H9 (cell line): Measurements from ENCODE around the gene AMDHD1. TPM values are rescaled to one million over a fixed set of nuclear protein-coding genes. Genes with fewer than 3 reads are reported as not detected.

Experiments
- DNase-seq: peaks from one replicate; pipeline ENCODE4 v3.0.0-alpha.2; 2017
- H2AFZ ChIP-seq: one replicate; pipeline ENCODE4 v1.6.1; 2013; ENCODE audit warnings: mild to moderate bottlenecking, low read length, control low read depth, moderate library complexity
- H2AK5ac ChIP-seq: 2 replicates; pipeline ENCODE4 v1.6.1; 2013; ENCODE audit warnings: low read length, control low read depth, mixed read lengths; ENCODE audit not compliant: insufficient read length
- H2BK120ac ChIP-seq: one replicate; pipeline ENCODE4 v1.6.1; 2013; ENCODE audit warnings: low read depth, mild to moderate bottlenecking, low read length, control low read depth, inconsistent platforms; ENCODE audit not compliant: poor library complexity, severe bottlenecking
- H2BK12ac ChIP-seq: 2 replicates; pipeline ENCODE4 v1.6.1; 2013; ENCODE audit warnings: low read length, control low read depth, mixed read lengths, low read depth; ENCODE audit not compliant: insufficient read length
- H2BK15ac ChIP-seq: 2 replicates; pipeline ENCODE4 v1.6.1; 2013; ENCODE audit warnings: low read depth, low read length, control low read depth
- H2BK20ac ChIP-seq: one replicate; pipeline ENCODE4 v1.6.1; 2013; ENCODE audit warnings: low read depth, mild to moderate bottlenecking, low read length, control low read depth, inconsistent platforms; ENCODE audit not compliant: poor library complexity, severe bottlenecking
- H2BK5ac ChIP-seq: 2 replicates; pipeline ENCODE4 v1.6.1; 2013; ENCODE audit warnings: low read length, control low read depth, mixed read lengths; ENCODE audit not compliant: insufficient read length
- H3K14ac ChIP-seq: 2 replicates; pipeline ENCODE4 v1.6.1; 2013; ENCODE audit warnings: low read length, control low read depth; ENCODE audit not compliant: insufficient read depth
- H3K18ac ChIP-seq: 2 replicates; pipeline ENCODE4 v1.6.1; 2013; ENCODE audit warnings: low read depth, mild to moderate bottlenecking, mixed read lengths, low read length, control low read depth; ENCODE audit not compliant: insufficient read length
- H3K23ac ChIP-seq: 2 replicates; pipeline ENCODE4 v1.6.1; 2013; ENCODE audit warnings: low read length, control low read depth, mixed read lengths, low read depth; ENCODE audit not compliant: insufficient read length
- H3K23me2 ChIP-seq: 2 replicates; pipeline ENCODE4 v1.6.1; 2013; ENCODE audit warnings: low read depth, mild to moderate bottlenecking, mixed read lengths, low read length, control low read depth; ENCODE audit not compliant: insufficient read length, poor library complexity, severe bottlenecking
- H3K27ac ChIP-seq: 2 replicates; pipeline ENCODE4 v1.5.1; 2013; ENCODE audit warnings: low read length, control low read depth, mixed read lengths, low read depth; ENCODE audit not compliant: insufficient read length
- H3K27me3 ChIP-seq: 2 replicates; pipeline ENCODE4 v1.6.1; 2013; ENCODE audit warnings: low read length, control low read depth, inconsistent platforms; ENCODE audit not compliant: insufficient read depth
- H3K4ac ChIP-seq: 2 replicates; pipeline ENCODE4 v1.6.1; 2013; ENCODE audit warnings: low read depth, mild to moderate bottlenecking, control low read depth, inconsistent platforms, low read length, moderate library complexity
- H3K4me1 ChIP-seq: 2 replicates; pipeline ENCODE4 v1.6.1; 2013; ENCODE audit warnings: low read length, control low read depth, inconsistent platforms; ENCODE audit not compliant: insufficient read depth
- H3K4me2 ChIP-seq: 2 replicates; pipeline ENCODE4 v1.6.1; 2013; ENCODE audit warnings: low read length, control low read depth, mixed read lengths; ENCODE audit not compliant: insufficient read length, insufficient read depth
- H3K56ac ChIP-seq: 2 replicates; pipeline ENCODE4 v1.6.1; 2013; ENCODE audit warnings: low read depth, mild to moderate bottlenecking, mixed read lengths, low read length, control low read depth; ENCODE audit not compliant: insufficient read length
- H3K79me1 ChIP-seq: 2 replicates; pipeline ENCODE4 v1.6.1; 2013; ENCODE audit warnings: low read depth, mild to moderate bottlenecking, moderate library complexity, low read length, control low read depth, inconsistent platforms; ENCODE audit not compliant: insufficient read depth, poor library complexity, severe bottlenecking
- H3K79me2 ChIP-seq: 2 replicates; pipeline ENCODE4 v1.6.1; 2013; ENCODE audit warnings: low read length, control low read depth, inconsistent platforms; ENCODE audit not compliant: insufficient read depth
- H3K9ac ChIP-seq: 2 replicates; pipeline ENCODE4 v1.6.1; 2013; ENCODE audit warnings: low read length, control low read depth, mixed read lengths; ENCODE audit not compliant: insufficient read length; ENCODE audit errors: extremely low read depth
- H3K9me3 ChIP-seq: one replicate; pipeline ENCODE4 v1.6.1; 2013; ENCODE audit warnings: low read depth, low read length, inconsistent platforms; ENCODE audit not compliant: control insufficient read depth
- H3T11ph ChIP-seq: one replicate; pipeline ENCODE4 v1.6.1; 2013; ENCODE audit warnings: mild to moderate bottlenecking, low read length, control low read depth, inconsistent platforms
- H4K20me1 ChIP-seq: one replicate; pipeline ENCODE4 v1.6.1; 2013; ENCODE audit not compliant: control insufficient read depth, insufficient read length, insufficient read depth
- H4K5ac ChIP-seq: 2 replicates; pipeline ENCODE4 v1.6.1; 2013; ENCODE audit warnings: low read depth, mild to moderate bottlenecking, mixed read lengths, low read length, control low read depth; ENCODE audit not compliant: insufficient read length
- H4K8ac ChIP-seq: replicated peaks from 2 replicates; pipeline ENCODE4 v1.6.1; 2013; ENCODE audit warnings: low read length, control low read depth, mixed read lengths, low read depth; ENCODE audit not compliant: insufficient read length
- H4K91ac ChIP-seq: 2 replicates; pipeline ENCODE4 v1.6.1; 2013; ENCODE audit warnings: low read depth, mild to moderate bottlenecking, moderate library complexity, mixed read lengths, low read length, control low read depth; ENCODE audit not compliant: insufficient read length
- H3K27ac Mint-ChIP-seq, 3 experiments: 2 replicates in 2 of 3; 3 replicates in 1 of 3; pipeline ENCODE4 v1.8.0; 2020 to 2021; ENCODE audit warnings: mixed read lengths in 3 of 3, mild to moderate bottlenecking in 1 of 3, moderate library complexity in 1 of 3
- H3K27me3 Mint-ChIP-seq: 2 replicates; pipeline ENCODE4 v1.8.0; 2021; ENCODE audit warnings: low read depth, mild to moderate bottlenecking, moderate library complexity, mixed read lengths
- H3K36me3 Mint-ChIP-seq, 3 experiments: 2 replicates in 2 of 3; 3 replicates in 1 of 3; pipeline ENCODE4 v1.8.0; 2020 to 2021; ENCODE audit warnings: low read depth in 3 of 3, mixed read lengths in 3 of 3; ENCODE audit not compliant: insufficient read depth in 1 of 3
- H3K4me1 Mint-ChIP-seq, 2 experiments: 2 replicates each; pipeline ENCODE4 v1.8.0; 2020; ENCODE audit warnings: mixed read lengths in 2 of 2
- H3K4me3 Mint-ChIP-seq, 2 experiments: 2 replicates in 1 of 2; 3 replicates in 1 of 2; pipeline ENCODE4 v1.8.0; 2020 to 2021; ENCODE audit warnings: mild to moderate bottlenecking in 2 of 2, mixed read lengths in 2 of 2, moderate library complexity in 1 of 2
- H3K9me3 Mint-ChIP-seq, 2 experiments: 2 replicates in 1 of 2; 3 replicates in 1 of 2; pipeline ENCODE4 v1.8.0; 2020; ENCODE audit warnings: mild to moderate bottlenecking in 2 of 2, mixed read lengths in 2 of 2, moderate library complexity in 1 of 2
- WGBS: extraction: QIAGEN DNeasy Blood & Tissue Kit; methylation state at CpG from one replicate; pipeline ENCODE4 v1.1.7; 2013; ENCODE audit warnings: missing lambda C conversion rate, low lambda C conversion rate, mixed read lengths; ENCODE audit not compliant: insufficient read length; ENCODE audit errors: extremely low coverage; 5-methylcytosine and 5-hydroxymethylcytosine counted together
- total RNA-seq: library from RNA; stranded (reverse); gene quantifications from 2 replicates; pipeline ENCODE4 v1.2.1, GENCODE V29; 2021
- TF ChIP-seq, protein P1 (sequence below): fragments of 200-600 bp; sonication (generic); conservative IDR thresholded peaks from 3 replicates; pipeline ENCODE4 v1.8.0; 2021; ENCODE audit warnings: antibody characterized with exemption, mild to moderate bottlenecking

Gene AMDHD1
- total RNA-seq, 1 experiment from 2014 or later, result 0.42 TPM

DNA sequence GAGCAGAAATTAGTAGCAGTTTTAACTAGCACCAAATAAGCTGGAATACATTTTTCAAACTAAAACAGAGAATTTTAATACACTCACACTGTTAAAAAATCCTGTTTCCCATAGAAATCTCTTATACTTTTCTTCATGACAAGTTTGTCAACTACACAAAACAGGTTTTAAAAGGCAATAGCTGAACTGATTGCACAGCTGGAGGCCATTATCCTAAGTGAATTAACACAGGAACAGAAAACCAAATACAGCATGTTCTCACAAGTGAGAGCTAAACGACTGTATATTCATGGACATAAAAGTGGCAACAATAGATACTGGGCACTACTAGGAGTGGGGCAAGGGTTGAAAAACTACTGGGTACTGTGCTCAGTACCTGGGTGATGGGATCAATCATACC lies 64.6 kb downstream of the AMDHD1 start:
- Histone ChIP-seq H3K56ac (no peak overlapping the region), H3K18ac (no peak overlapping the region), H4K20me1 (no peaks in the 10 kb centered on the region), H2AFZ (no peak overlapping the region), H3K23me2 (no peaks in the 10 kb centered on the region), H3K4me2 (no peak overlapping the region), H3K9ac (no peak overlapping the region), H4K91ac (no peak overlapping the region), H2AK5ac (no peak overlapping the region), H3K9me3 (no peaks in the 10 kb centered on the region), H4K8ac (no peak overlapping the region), H4K5ac (no peak overlapping the region), H3K79me2 (no peaks in the 10 kb centered on the region), H3K27me3 (no peaks in the 10 kb centered on the region), H3K23ac (no peak overlapping the region), H3K14ac (no peak overlapping the region), H3K79me1 (no peaks in the 10 kb centered on the region), H3T11ph (no peak overlapping the region), H2BK15ac (no peak overlapping the region), H3K27ac (no peak overlapping the region), H2BK5ac (no peak overlapping the region), H3K4me1 (no peaks in the 10 kb centered on the region), H3K4ac (no peak overlapping the region), H2BK20ac (no peak overlapping the region), H2BK12ac (no peak overlapping the region), H2BK120ac (no peak overlapping the region)
- Mint-ChIP-seq H3K9me3 (no peaks in the 10 kb centered on the region), H3K27ac (no peak overlapping the region), H3K4me3 (no peak overlapping the region), H3K36me3 (peaks cover 31 to 65% (median 64%) of the 10 kb centered on the region in 3 experiments; a peak in 6 of 7 replicates), H3K27me3 (no peaks in the 10 kb centered on the region), H3K4me1 (no peaks in the 10 kb centered on the region)
- DNase-seq, result no peak
- TF ChIP-seq, protein P1, sequence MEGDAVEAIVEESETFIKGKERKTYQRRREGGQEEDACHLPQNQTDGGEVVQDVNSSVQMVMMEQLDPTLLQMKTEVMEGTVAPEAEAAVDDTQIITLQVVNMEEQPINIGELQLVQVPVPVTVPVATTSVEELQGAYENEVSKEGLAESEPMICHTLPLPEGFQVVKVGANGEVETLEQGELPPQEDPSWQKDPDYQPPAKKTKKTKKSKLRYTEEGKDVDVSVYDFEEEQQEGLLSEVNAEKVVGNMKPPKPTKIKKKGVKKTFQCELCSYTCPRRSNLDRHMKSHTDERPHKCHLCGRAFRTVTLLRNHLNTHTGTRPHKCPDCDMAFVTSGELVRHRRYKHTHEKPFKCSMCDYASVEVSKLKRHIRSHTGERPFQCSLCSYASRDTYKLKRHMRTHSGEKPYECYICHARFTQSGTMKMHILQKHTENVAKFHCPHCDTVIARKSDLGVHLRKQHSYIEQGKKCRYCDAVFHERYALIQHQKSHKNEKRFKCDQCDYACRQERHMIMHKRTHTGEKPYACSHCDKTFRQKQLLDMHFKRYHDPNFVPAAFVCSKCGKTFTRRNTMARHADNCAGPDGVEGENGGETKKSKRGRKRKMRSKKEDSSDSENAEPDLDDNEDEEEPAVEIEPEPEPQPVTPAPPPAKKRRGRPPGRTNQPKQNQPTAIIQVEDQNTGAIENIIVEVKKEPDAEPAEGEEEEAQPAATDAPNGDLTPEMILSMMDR, result no peak
- no CpG with 5 or more reads among the region's 1 CpG for WGBS
